ENCODE results near the gene ALDH3B1.

ALDH3B1 gene

DNA sequence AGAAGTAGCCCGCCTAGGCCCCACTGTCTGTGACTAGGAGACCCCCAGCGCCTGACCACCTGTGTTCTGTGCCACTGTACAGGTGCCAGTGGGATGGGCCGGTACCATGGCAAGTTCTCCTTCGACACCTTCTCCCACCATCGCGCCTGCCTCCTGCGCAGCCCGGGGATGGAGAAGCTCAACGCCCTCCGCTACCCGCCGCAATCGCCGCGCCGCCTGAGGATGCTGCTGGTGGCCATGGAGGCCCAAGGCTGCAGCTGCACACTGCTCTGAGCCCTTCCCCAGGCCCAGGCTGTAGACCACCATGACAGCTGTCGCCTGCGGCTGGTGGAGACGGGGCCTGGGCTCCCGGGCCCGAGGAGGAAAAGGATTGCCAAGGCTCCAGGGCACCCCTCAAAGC lies 17.5 kb downstream of the ALDH3B1 start:
- no peak for TF ChIP-seq GLIS3 (CRISPR knock-in tag; IDR thresholded peaks at IDR 0.05)
- no peak for TF ChIP-seq ZNF70 (CRISPR knock-in tag; IDR thresholded peaks at IDR 0.05)
- TF ChIP-seq ZFP30 (CRISPR knock-in tag; IDR thresholded peaks at IDR 0.05): no peak
- no peak for TF ChIP-seq BACH2 (CRISPR knock-in tag; IDR thresholded peaks at IDR 0.05; ENCODE audit: borderline replicate concordance)

DNA sequence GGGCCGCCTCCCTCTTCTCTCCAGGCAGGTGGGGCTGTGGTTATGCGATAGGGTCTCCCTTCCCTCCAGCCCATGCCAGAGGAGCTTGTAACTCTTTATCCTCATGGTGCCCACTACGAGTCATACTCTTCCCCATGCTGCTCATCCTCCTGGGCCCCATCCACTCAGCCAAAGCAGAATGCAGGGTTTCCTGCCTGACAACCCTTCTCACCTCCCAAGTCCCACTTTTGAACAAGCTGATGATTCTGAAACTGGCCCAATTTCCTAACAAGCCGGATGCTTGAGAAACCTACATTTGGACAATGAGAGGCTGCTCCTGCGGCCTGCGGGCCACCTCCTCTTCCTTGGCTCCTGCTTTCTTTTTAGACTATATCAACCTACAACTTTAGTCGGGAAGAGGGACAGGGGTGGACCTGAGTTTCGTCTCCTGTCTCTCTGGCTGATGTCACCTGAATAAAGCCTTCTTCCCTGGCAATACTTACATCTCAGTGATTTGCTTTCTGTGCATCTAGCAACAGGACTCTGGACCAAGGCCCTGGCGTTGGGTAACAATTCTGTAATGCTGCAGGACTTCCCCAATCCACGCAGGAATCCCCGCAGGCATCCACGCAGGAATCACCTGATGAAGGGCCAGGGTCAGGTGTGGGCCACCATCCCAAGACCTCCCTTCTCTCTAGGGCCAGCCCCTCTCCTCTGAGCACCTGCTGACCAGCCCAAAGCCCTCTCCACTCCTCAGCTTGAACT lies 18.8 kb downstream of the ALDH3B1 start:
- no peak for ATAC-seq
- TF ChIP-seq ZC3H10 (CRISPR knock-in tag; IDR thresholded peaks at IDR 0.05) (no peak), CSDC2 (CRISPR knock-in tag; IDR thresholded peaks at IDR 0.05) (no peak), TCF4 (CRISPR knock-in tag; IDR thresholded peaks at IDR 0.05; ENCODE audit: borderline replicate concordance) (no peak), ZFP30 (CRISPR knock-in tag; IDR thresholded peaks at IDR 0.05) (no peak), PPARA (CRISPR knock-in tag; IDR thresholded peaks at IDR 0.05; ENCODE audit: borderline replicate concordance) (no peak), GLIS3 (CRISPR knock-in tag; IDR thresholded peaks at IDR 0.05) (no peak), ZNF70 (CRISPR knock-in tag; IDR thresholded peaks at IDR 0.05) (no peak), BACH2 (CRISPR knock-in tag; IDR thresholded peaks at IDR 0.05; ENCODE audit: borderline replicate concordance) (no peak), ZNF565 (CRISPR knock-in tag; conservative IDR thresholded peaks at IDR 0.05; ENCODE audit: low read depth) (no peak), ZNF8 (CRISPR knock-in tag; IDR thresholded peaks at IDR 0.05) (no peak)
- TF ChIP-seq, protein P1, sequence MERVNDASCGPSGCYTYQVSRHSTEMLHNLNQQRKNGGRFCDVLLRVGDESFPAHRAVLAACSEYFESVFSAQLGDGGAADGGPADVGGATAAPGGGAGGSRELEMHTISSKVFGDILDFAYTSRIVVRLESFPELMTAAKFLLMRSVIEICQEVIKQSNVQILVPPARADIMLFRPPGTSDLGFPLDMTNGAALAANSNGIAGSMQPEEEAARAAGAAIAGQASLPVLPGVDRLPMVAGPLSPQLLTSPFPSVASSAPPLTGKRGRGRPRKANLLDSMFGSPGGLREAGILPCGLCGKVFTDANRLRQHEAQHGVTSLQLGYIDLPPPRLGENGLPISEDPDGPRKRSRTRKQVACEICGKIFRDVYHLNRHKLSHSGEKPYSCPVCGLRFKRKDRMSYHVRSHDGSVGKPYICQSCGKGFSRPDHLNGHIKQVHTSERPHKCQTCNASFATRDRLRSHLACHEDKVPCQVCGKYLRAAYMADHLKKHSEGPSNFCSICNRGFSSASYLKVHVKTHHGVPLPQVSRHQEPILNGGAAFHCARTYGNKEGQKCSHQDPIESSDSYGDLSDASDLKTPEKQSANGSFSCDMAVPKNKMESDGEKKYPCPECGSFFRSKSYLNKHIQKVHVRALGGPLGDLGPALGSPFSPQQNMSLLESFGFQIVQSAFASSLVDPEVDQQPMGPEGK (CRISPR knock-in tag; IDR thresholded peaks at IDR 0.05; ENCODE audit: borderline replicate concordance): no peak
- TF ChIP-seq, protein P2, sequence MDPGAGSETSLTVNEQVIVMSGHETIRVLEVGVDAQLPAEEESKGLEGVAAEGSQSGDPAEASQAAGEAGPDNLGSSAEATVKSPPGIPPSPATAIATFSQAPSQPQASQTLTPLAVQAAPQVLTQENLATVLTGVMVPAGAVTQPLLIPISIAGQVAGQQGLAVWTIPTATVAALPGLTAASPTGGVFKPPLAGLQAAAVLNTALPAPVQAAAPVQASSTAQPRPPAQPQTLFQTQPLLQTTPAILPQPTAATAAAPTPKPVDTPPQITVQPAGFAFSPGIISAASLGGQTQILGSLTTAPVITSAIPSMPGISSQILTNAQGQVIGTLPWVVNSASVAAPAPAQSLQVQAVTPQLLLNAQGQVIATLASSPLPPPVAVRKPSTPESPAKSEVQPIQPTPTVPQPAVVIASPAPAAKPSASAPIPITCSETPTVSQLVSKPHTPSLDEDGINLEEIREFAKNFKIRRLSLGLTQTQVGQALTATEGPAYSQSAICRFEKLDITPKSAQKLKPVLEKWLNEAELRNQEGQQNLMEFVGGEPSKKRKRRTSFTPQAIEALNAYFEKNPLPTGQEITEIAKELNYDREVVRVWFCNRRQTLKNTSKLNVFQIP (CRISPR knock-in tag; IDR thresholded peaks at IDR 0.05; ENCODE audit: borderline replicate concordance, low read depth): no peak

More for the DNA sequence above, 17.5 kb downstream of the ALDH3B1 start:
- no peak for ATAC-seq

DNA sequence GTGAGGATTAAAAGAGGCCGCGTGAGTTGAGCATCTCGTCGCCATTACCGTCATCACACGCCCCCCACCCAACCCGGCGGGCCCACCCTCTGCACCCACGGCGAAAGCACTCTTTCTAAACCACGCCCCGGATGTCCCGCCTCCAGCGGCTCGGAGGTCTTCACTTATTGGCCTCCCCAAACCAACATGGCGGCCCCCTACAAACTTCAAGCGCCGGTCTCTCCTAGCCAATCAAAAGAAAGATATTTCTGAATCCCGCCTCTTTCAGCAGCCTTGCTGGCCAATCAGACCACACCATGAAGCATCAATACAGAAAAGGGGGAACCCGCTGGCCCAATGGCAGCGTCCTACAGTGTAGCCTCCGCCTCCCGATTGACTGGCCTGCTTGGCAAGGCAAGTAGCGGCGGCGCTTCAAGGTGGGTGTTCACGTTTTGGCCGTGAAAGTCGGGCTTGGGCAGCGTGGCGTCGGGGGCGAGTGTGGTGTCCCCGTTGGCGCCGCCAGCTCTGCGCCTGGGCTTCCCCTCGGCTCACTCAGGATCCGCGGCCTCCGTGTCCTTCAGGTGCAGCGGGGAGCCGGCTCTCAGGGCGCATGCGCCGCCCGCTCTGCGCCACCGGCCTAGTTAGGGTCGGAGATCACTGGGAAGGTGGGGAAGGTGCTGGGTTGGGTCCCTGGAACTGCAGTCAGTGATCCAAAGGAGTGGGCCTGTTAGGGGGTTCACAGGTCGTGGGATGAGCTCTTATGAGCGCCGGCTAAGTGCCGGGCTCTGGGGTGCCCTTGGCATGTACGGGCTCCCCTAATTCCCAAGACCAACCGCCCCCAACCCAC lies 20.4 kb downstream of the ALDH3B1 start, which contains the start of gene NDUFS8:
Gene NDUFS8 (plus strand): TSS at position 364 of the 826 bp plus-strand sequence. CDS start 1,471 bp downstream, outside the sequence.
- TF ChIP-seq, protein P3, sequence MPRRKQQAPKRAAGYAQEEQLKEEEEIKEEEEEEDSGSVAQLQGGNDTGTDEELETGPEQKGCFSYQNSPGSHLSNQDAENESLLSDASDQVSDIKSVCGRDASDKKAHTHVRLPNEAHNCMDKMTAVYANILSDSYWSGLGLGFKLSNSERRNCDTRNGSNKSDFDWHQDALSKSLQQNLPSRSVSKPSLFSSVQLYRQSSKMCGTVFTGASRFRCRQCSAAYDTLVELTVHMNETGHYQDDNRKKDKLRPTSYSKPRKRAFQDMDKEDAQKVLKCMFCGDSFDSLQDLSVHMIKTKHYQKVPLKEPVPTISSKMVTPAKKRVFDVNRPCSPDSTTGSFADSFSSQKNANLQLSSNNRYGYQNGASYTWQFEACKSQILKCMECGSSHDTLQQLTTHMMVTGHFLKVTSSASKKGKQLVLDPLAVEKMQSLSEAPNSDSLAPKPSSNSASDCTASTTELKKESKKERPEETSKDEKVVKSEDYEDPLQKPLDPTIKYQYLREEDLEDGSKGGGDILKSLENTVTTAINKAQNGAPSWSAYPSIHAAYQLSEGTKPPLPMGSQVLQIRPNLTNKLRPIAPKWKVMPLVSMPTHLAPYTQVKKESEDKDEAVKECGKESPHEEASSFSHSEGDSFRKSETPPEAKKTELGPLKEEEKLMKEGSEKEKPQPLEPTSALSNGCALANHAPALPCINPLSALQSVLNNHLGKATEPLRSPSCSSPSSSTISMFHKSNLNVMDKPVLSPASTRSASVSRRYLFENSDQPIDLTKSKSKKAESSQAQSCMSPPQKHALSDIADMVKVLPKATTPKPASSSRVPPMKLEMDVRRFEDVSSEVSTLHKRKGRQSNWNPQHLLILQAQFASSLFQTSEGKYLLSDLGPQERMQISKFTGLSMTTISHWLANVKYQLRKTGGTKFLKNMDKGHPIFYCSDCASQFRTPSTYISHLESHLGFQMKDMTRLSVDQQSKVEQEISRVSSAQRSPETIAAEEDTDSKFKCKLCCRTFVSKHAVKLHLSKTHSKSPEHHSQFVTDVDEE (CRISPR knock-in tag; IDR thresholded peaks at IDR 0.05): no peak
- no peak for TF ChIP-seq SNAI2 (CRISPR knock-in tag; IDR thresholded peaks at IDR 0.05)
- TF ChIP-seq CSRNP3 (CRISPR knock-in tag; IDR thresholded peaks at IDR 0.05): no peak
- TF ChIP-seq BACH2 (CRISPR knock-in tag; IDR thresholded peaks at IDR 0.05; ENCODE audit: borderline replicate concordance): no peak
- TF ChIP-seq OSR1 (CRISPR knock-in tag; IDR thresholded peaks at IDR 0.05): no peak
- no peak for TF ChIP-seq RARB (CRISPR knock-in tag; IDR thresholded peaks at IDR 0.05)
- TF ChIP-seq TOX (CRISPR knock-in tag; IDR thresholded peaks at IDR 0.05; ENCODE audit: borderline replicate concordance): no peak
- TF ChIP-seq, protein P2 (CRISPR knock-in tag; IDR thresholded peaks at IDR 0.05; ENCODE audit: borderline replicate concordance, low read depth): no peak
- TF ChIP-seq ZNF8 (CRISPR knock-in tag; IDR thresholded peaks at IDR 0.05): no peak
- no peak for TF ChIP-seq ZNF565 (CRISPR knock-in tag; conservative IDR thresholded peaks at IDR 0.05; ENCODE audit: low read depth)
- no peak for TF ChIP-seq ZFP3 (CRISPR knock-in tag; IDR thresholded peaks at IDR 0.05)
- TF ChIP-seq CSDC2 (CRISPR knock-in tag; IDR thresholded peaks at IDR 0.05): no peak
- no peak for TF ChIP-seq ESRRG (CRISPR knock-in tag; IDR thresholded peaks at IDR 0.05)
- no peak for TF ChIP-seq ZNF70 (CRISPR knock-in tag; IDR thresholded peaks at IDR 0.05)
- TF ChIP-seq GLIS3 (CRISPR knock-in tag; IDR thresholded peaks at IDR 0.05): no peak
- TF ChIP-seq, protein P1 (CRISPR knock-in tag; IDR thresholded peaks at IDR 0.05; ENCODE audit: borderline replicate concordance): no peak
- no peak for TF ChIP-seq PPARA (CRISPR knock-in tag; IDR thresholded peaks at IDR 0.05; ENCODE audit: borderline replicate concordance)
- no peak for TF ChIP-seq ZFP30 (CRISPR knock-in tag; IDR thresholded peaks at IDR 0.05)
- no peak for TF ChIP-seq TCF4 (CRISPR knock-in tag; IDR thresholded peaks at IDR 0.05; ENCODE audit: borderline replicate concordance)
- no peak for TF ChIP-seq ZC3H10 (CRISPR knock-in tag; IDR thresholded peaks at IDR 0.05)
- ATAC-seq: peak; percentile 95
